HepG2 (cell line): ENCODE results near the gene MED15. TPM values are rescaled to one million over a fixed set of nuclear protein-coding genes. Genes with fewer than 3 reads are reported as not detected.
A peak's percentile ranks its signal among the peaks of the same experiment; 100 is the strongest.

Source experiments
- ATAC-seq: fragments of 200-7000 bp; cut with Tn5 transposase; 3 replicates; pipeline ENCODE4 v1.9.1; 2020; ENCODE audit warnings: mild to moderate bottlenecking, moderate library complexity
- BruUV-seq: library from RNA; stranded (reverse); fragments of 400-500 nt; replicated peaks from 2 replicates; lab custom pipeline; 2021; lab: Mats Ljungman, UMichigan
- CTCF ChIA-PET: fragments of 300-600 bp; formaldehyde crosslinking; extraction: SDS; loops from one replicate; lab custom pipeline; 2021; ENCODE audit warnings: low total read pairs, inconsistent platforms, low intra/inter-chr PET ratio; lab: Yijun Ruan, JAX
- POLR2A ChIA-PET: fragments of 350-600 bp; sonication (Branson Sonifier 250); formaldehyde crosslinking; loops from one replicate; lab custom pipeline; 2020; ENCODE audit warnings: antibody characterized with exemption, inconsistent platforms; lab: Yijun Ruan, JAX
- DNase-seq: peaks from one replicate; pipeline ENCODE4 v3.0.0-alpha.2; 2015; ENCODE audit warnings: low spot score
- FAIRE-seq: peaks from 3 replicates; lab custom pipeline; 2011; peaks lifted over from hg19 to GRCh38; lab: Jason Lieb, UNC
- H2AFZ ChIP-seq: one replicate; pipeline ENCODE4 v1.6.1; 2011; ENCODE audit warnings: low read length, inconsistent platforms
- H3K27ac ChIP-seq: fragments of 300-600 bp; 3 replicates; pipeline ENCODE4 v1.8.0; 2011; ENCODE audit warnings: mixed run types, mild to moderate bottlenecking, mixed read lengths, low read length, inconsistent platforms; ENCODE audit not compliant: insufficient read depth; ENCODE audit errors: extremely low read length
- H3K27me3 ChIP-seq, 2 experiments: fragments of 200-600 bp in 1 of 2; 2 replicates in 1 of 2; 3 replicates in 1 of 2; pipeline versions ENCODE4 v1.6.0 to v1.8.0; 2011; ENCODE audit warnings: low read length in 2 of 2, mild to moderate bottlenecking in 2 of 2, moderate library complexity in 2 of 2, inconsistent platforms in 1 of 2; ENCODE audit not compliant: insufficient read depth in 2 of 2, control insufficient read depth in 1 of 2
- H3K36me3 ChIP-seq, 2 experiments: fragments of 200-600 bp in 1 of 2; replicated peaks in 1 of 2; 2 replicates in 1 of 2; 3 replicates in 1 of 2; pipeline versions ENCODE4 v1.5.1 to v1.8.0; 2011; ENCODE audit warnings: low read length in 2 of 2, inconsistent platforms in 1 of 2; ENCODE audit not compliant: insufficient read depth in 2 of 2, control insufficient read depth in 1 of 2
- H3K4me1 ChIP-seq: 2 replicates; pipeline ENCODE4 v1.5.1; 2012; ENCODE audit warnings: low read length, inconsistent platforms; ENCODE audit not compliant: insufficient read depth
- H3K4me2 ChIP-seq: 2 replicates; pipeline ENCODE4 v1.6.0; 2011; ENCODE audit warnings: low read depth, low read length, inconsistent platforms
- H3K4me3 ChIP-seq, 3 experiments: fragments of 200-600 bp in 1 of 3; sonication (generic), shearing (Covaris generic) in 1 of 3; replicated peaks in 1 of 3; 2 replicates each; pipeline ENCODE4 v1.5.1; 2011 to 2016; ENCODE audit warnings: low read length in 3 of 3, inconsistent platforms in 2 of 3, low read depth in 2 of 3, mild to moderate bottlenecking in 2 of 3, control low read depth in 1 of 3, mixed read lengths in 1 of 3; ENCODE audit not compliant: insufficient read depth in 1 of 3
- H3K79me2 ChIP-seq: one replicate; pipeline ENCODE4 v1.6.1; 2011; ENCODE audit warnings: low read length, inconsistent platforms; ENCODE audit not compliant: insufficient read depth
- H3K9ac ChIP-seq: 2 replicates; pipeline ENCODE4 v1.6.0; 2011; ENCODE audit warnings: mild to moderate bottlenecking, low read depth, low read length, inconsistent platforms; ENCODE audit not compliant: insufficient read depth
- H3K9me3 ChIP-seq: 2 replicates; pipeline ENCODE4 v1.5.1; 2012; ENCODE audit warnings: mild to moderate bottlenecking, low read length
- H4K20me1 ChIP-seq: 2 replicates; pipeline ENCODE4 v1.6.0; 2011; ENCODE audit warnings: inconsistent platforms, mild to moderate bottlenecking, low read length, moderate library complexity; ENCODE audit not compliant: insufficient read depth
- ATRX ChIP-seq: sonication (generic); formaldehyde crosslinking; IDR thresholded peaks from 2 replicates; pipeline ENCODE4 v1.4.0; 2020; ENCODE audit warnings: missing genetic modification reagents, borderline replicate concordance
- CTCF ChIP-seq: sonication (generic); formaldehyde crosslinking; IDR thresholded peaks from 2 replicates; pipeline ENCODE4 v1.5.0; 2020; ENCODE audit warnings: mild to moderate bottlenecking, missing genetic modification reagents, moderate library complexity
- EED ChIP-seq: sonication (generic); formaldehyde crosslinking; IDR thresholded peaks from 2 replicates; pipeline ENCODE4 v1.5.0; 2020; ENCODE audit warnings: mild to moderate bottlenecking, missing genetic modification reagents
- KMT2A ChIP-seq: sonication (generic); formaldehyde crosslinking; IDR thresholded peaks from 2 replicates; pipeline ENCODE4 v1.4.0; 2020; ENCODE audit warnings: missing genetic modification reagents
- NBN ChIP-seq: fragments of 450-650 bp; conservative IDR thresholded peaks from 2 replicates; pipeline ENCODE4 v1.6.1; 2017
- ZBTB25 ChIP-seq: IDR thresholded peaks from 2 replicates; pipeline ENCODE4 v1.6.1; 2018; ENCODE audit warnings: missing genetic modification reagents
- ZBTB37 ChIP-seq: sonication (generic); formaldehyde crosslinking; IDR thresholded peaks from 2 replicates; pipeline ENCODE4 v1.4.0; 2020; ENCODE audit warnings: mild to moderate bottlenecking, missing genetic modification reagents
- ZBTB39 ChIP-seq: sonication (generic); formaldehyde crosslinking; IDR thresholded peaks from 2 replicates; pipeline ENCODE4 v1.5.0; 2020; ENCODE audit warnings: missing genetic modification reagents
- ZNF18 ChIP-seq: sonication (generic); formaldehyde crosslinking; IDR thresholded peaks from 2 replicates; pipeline ENCODE4 v1.8.0; 2022; ENCODE audit warnings: mild to moderate bottlenecking, missing genetic modification reagents; ENCODE audit not compliant: insufficient replicate concordance
- ZNF468 ChIP-seq: sonication (generic); formaldehyde crosslinking; IDR thresholded peaks from 2 replicates; pipeline ENCODE4 v1.8.0; 2022; ENCODE audit warnings: mild to moderate bottlenecking, moderate library complexity, missing genetic modification reagents
- ZSCAN5A ChIP-seq: sonication (generic); formaldehyde crosslinking; IDR thresholded peaks from 2 replicates; pipeline ENCODE4 v1.8.0; 2022; ENCODE audit warnings: mild to moderate bottlenecking, missing genetic modification reagents, borderline replicate concordance
- WGBS: methylation state at CpG from one replicate; pipeline ENCODE4 v1.1.6; 2017; ENCODE audit warnings: low lambda C conversion rate; 5-methylcytosine and 5-hydroxymethylcytosine counted together
- in situ Hi-C: cut with HindIII; loops from 2 replicates; pipeline ENCODE4 v1.10.0; 2017; ENCODE audit warnings: low pct_unique_long_range_greater_than_20kb; ENCODE audit not compliant: extremely low pct_ligation_motif_present
- intact Hi-C: fragments of 100-400 bp; cut with micrococcal nuclease; formaldehyde crosslinking; loops from one replicate; pipeline ENCODE4 v1.10.0; 2022; ENCODE audit not compliant: unreplicated experiment
- polyA plus RNA-seq, 8 experiments: library from polyadenylated mRNA; depleted of rRNA in 3 of 8; stranded (reverse) in 7 of 8; unstranded in 1 of 8; fragments of >200 nt; fragmentation: Illumina TruSeq in 4 of 8; extraction: Trizol in 4 of 8; gene quantifications; 2 replicates each; pipeline versions ENCODE4 v1.2.1 to v1.2.3, GENCODE V29; 2011 to 2016; ENCODE audit warnings: low read depth in 4 of 8, missing spikeins in 1 of 8, mixed read lengths in 1 of 8; ENCODE audit not compliant: insufficient read depth in 1 of 8
- total RNA-seq, 5 experiments: library from RNA; depleted of rRNA; stranded (reverse); fragments of >200 nt; fragmentation: Illumina TruSeq; extraction: Trizol; gene quantifications; 2 replicates each; pipeline ENCODE4 v1.2.3, GENCODE V29; 2016; ENCODE audit warnings: low read depth in 1 of 5

The MED15 gene
- total and polyA plus RNA-seq, 2 of the 13 experiments (the other 11 are each of a cell fraction or from before 2014, with no cell fraction given) = 14.3 to 27.0 TPM

- no peak for TF ChIP-seq ZBTB37 (CRISPR knock-in tag)
- no peak for TF ChIP-seq EED (CRISPR knock-in tag)
Measured at GRCh38 chr22:20486229-20486628, 21.2 kb upstream of the MED15 start (continued).

GRCh38 chr22:20487715-20488114, 19.7 kb upstream of the MED15 start:
- Histone ChIP-seq H4K20me1 (no peaks in the 10 kb centered on the region), H3K4me3 (no peak overlapping the region), H3K27me3 (no peaks in the 10 kb centered on the region), H3K27ac (no peak overlapping the region), H2AFZ (no peak overlapping the region), H3K9ac (no peak overlapping the region), H3K4me2 (no peak overlapping the region), H3K4me1 (0 out of 2 replicates have a peak, but pooled peaks cover under 1% of the 10 kb centered on the region), H3K79me2 (peaks cover 10% of the 10 kb centered on the region), H3K36me3 (peaks cover 2 to 9% of the 10 kb centered on the region in 2 experiments; a peak in 4 of 5 replicates), H3K9me3 (no peaks in the 10 kb centered on the region)
- ChIA-PET POLR2A (no interaction called here), CTCF (no interaction called here)
- DNase-seq = no peak
- no TSS peak for BruUV-seq
- WGBS = 100% methylated on average over 2 of the region's 2 CpGs
- intact Hi-C loops = no loop called here
- ATAC-seq = peak; percentile 53; the same call in 1 of the 3 replicates
- no peak for FAIRE-seq
- in situ Hi-C loops = no loop called here
- TF ChIP-seq ZSCAN5A (CRISPR knock-in tag) = no peak
- no peak for TF ChIP-seq ZNF18
- TF ChIP-seq ZBTB39 (CRISPR knock-in tag) = no peak
- no peak for TF ChIP-seq CTCF (CRISPR knock-in tag)
- no peak for TF ChIP-seq ATRX (CRISPR knock-in tag)
- TF ChIP-seq ZBTB25 (CRISPR knock-in tag) = no peak
- no peak for TF ChIP-seq ZNF468 (CRISPR knock-in tag)
- no peak for TF ChIP-seq NBN
- no peak for TF ChIP-seq KMT2A
